Measurements from ENCODE around the gene ORC5. TPM values are rescaled to one million over a fixed set of nuclear protein-coding genes. Genes with fewer than 3 reads are reported as not detected.

The ORC5 gene
- polyA plus RNA-seq, 1 donor (not counting 4 experiments of a cell fraction or from before 2014, with no cell fraction given): 17.9 TPM

GRCh38 chr7:104217620-104218019 is 9.8 kb upstream of the ORC5 start:
- no peaks in the 10 kb centered on the region for H3K9me3 ChIP-seq (ENCODE audit: control insufficient read depth, low read depth, low read length)
- H3K36me3 ChIP-seq (ENCODE audit: control insufficient read depth in 2 of 2, extremely low read depth in 1 of 2, insufficient read depth in 2 of 2, low read length in 2 of 2): no peaks in the 10 kb centered on the region
- no peak overlapping the region for H2AFZ ChIP-seq (ENCODE audit: control insufficient read depth, low read length)
- DNase-seq (ENCODE audit: low read depth, low spot score) (no peak), FAIRE-seq (no peak)
- H3K9me1 ChIP-seq (ENCODE audit: control insufficient read depth, extremely low read depth, insufficient read depth, low read length): no peaks in the 10 kb centered on the region
- no peak overlapping the region for H3K4me2 ChIP-seq (ENCODE audit: control insufficient read depth, extremely low read depth, insufficient read depth, low read depth, low read length)
- no peak overlapping the region for H3K27ac ChIP-seq (ENCODE audit: control insufficient read depth, insufficient read depth, low read length)
- TF ChIP-seq CTCF (optimal IDR thresholded peaks at IDR 0.05 in 1 of 3, IDR thresholded peaks at IDR 0.05 in 1 of 3, conservative IDR thresholded peaks at IDR 0.05 in 1 of 3; ENCODE audit: extremely low read depth in 1 of 3, insufficient read depth in 2 of 3, low read length in 3 of 3): no peak
- TF ChIP-seq EZH2 (IDR thresholded peaks at IDR 0.05; ENCODE audit: low read length): no peak
- H3K9ac ChIP-seq (ENCODE audit: control insufficient read depth, extremely low read depth, insufficient read depth, low read length): no peak overlapping the region
- H3K4me1 ChIP-seq (ENCODE audit: control insufficient read depth, extremely low read depth, insufficient read depth, low read length): no peaks in the 10 kb centered on the region
- H3K27me3 ChIP-seq (ENCODE audit: control insufficient read depth, extremely low read depth, insufficient read depth, low read length): no peaks in the 10 kb centered on the region
- no peak overlapping the region for H3K4me3 ChIP-seq (ENCODE audit: control insufficient read depth in 2 of 3, extremely low read depth in 1 of 3, insufficient read depth in 2 of 3, low read depth in 1 of 3, low read length in 3 of 3)
- dilution Hi-C loops (cut with MboI; ENCODE audit: extremely low pct_ligation_motif_present, low sequenced_read_pairs): no loop called here
- H4K20me1 ChIP-seq (ENCODE audit: control insufficient read depth, extremely low read depth, insufficient read depth, low read length): no peaks in the 10 kb centered on the region
- no peaks in the 10 kb centered on the region for H3K79me2 ChIP-seq (ENCODE audit: control insufficient read depth, insufficient read depth, low read length)

- no peak overlapping the region for H3K27ac ChIP-seq (ENCODE audit: control insufficient read depth, insufficient read depth, low read length)
- H3K4me2 ChIP-seq (ENCODE audit: control insufficient read depth, extremely low read depth, insufficient read depth, low read depth, low read length): no peak overlapping the region
- no peak overlapping the region for H3K4me3 ChIP-seq (ENCODE audit: control insufficient read depth in 2 of 3, extremely low read depth in 1 of 3, insufficient read depth in 2 of 3, low read depth in 1 of 3, low read length in 3 of 3)
- peaks cover 16% of the 10 kb centered on the region for H3K4me1 ChIP-seq (ENCODE audit: control insufficient read depth, extremely low read depth, insufficient read depth, low read length)
- no peak for FAIRE-seq
- dilution Hi-C loops (cut with MboI; ENCODE audit: extremely low pct_ligation_motif_present, low sequenced_read_pairs): no loop called here
- no peak for DNase-seq (ENCODE audit: low read depth, low spot score)
- H3K36me3 ChIP-seq (ENCODE audit: control insufficient read depth in 2 of 2, extremely low read depth in 1 of 2, insufficient read depth in 2 of 2, low read length in 2 of 2): no peaks in the 10 kb centered on the region
- TF ChIP-seq CTCF (optimal IDR thresholded peaks at IDR 0.05 in 1 of 3, IDR thresholded peaks at IDR 0.05 in 1 of 3, conservative IDR thresholded peaks at IDR 0.05 in 1 of 3; ENCODE audit: extremely low read depth in 1 of 3, insufficient read depth in 2 of 3, low read length in 3 of 3) (no peak), EZH2 (IDR thresholded peaks at IDR 0.05; ENCODE audit: low read length) (no peak)
- no peaks in the 10 kb centered on the region for H4K20me1 ChIP-seq (ENCODE audit: control insufficient read depth, extremely low read depth, insufficient read depth, low read length)
- no peaks in the 10 kb centered on the region for H3K9me1 ChIP-seq (ENCODE audit: control insufficient read depth, extremely low read depth, insufficient read depth, low read length)
- H3K9me3 ChIP-seq (ENCODE audit: control insufficient read depth, low read depth, low read length): no peaks in the 10 kb centered on the region
- no peak overlapping the region for H3K9ac ChIP-seq (ENCODE audit: control insufficient read depth, extremely low read depth, insufficient read depth, low read length)
- no peaks in the 10 kb centered on the region for H3K27me3 ChIP-seq (ENCODE audit: control insufficient read depth, extremely low read depth, insufficient read depth, low read length)
- H2AFZ ChIP-seq (ENCODE audit: control insufficient read depth, low read length): no peak overlapping the region
- H3K79me2 ChIP-seq (ENCODE audit: control insufficient read depth, insufficient read depth, low read length): peaks cover 32% of the 10 kb centered on the region
Measured at GRCh38 chr7:104209063-104209462, 1.2 kb upstream of the ORC5 start.

Measured in keratinocyte (primary cell).